ENCODE results near the gene PARD3. TPM values are rescaled to one million over a fixed set of nuclear protein-coding genes. Genes with fewer than 3 reads are reported as not detected.

The PARD3 gene
- total and polyA plus RNA-seq, 2 donors (not counting 1 experiment from before 2014, with no cell fraction given) = 24.0 to 46.4 TPM

GRCh38 chr10:34537629-34538231 lies 277.4 kb downstream of the PARD3 start:
- no peak for DNase-seq (ENCODE audit: low read depth in 2 of 2)
- Histone ChIP-seq H3K9me3 (ENCODE audit: control insufficient read depth, insufficient read depth, low read depth, low read length) (no peaks in the 10 kb centered on the region), H3K27ac (ENCODE audit: insufficient read depth, low read length) (no peak overlapping the region), H3K9ac (ENCODE audit: insufficient read depth, low read length) (no peak overlapping the region), H3K4me1 (ENCODE audit: control insufficient read depth, extremely low read depth, insufficient read depth, low read length) (peaks cover 5% of the 10 kb centered on the region), H3K4me2 (ENCODE audit: extremely low read depth, insufficient read depth, low read length) (peak overlapping the region; percentile 78), H2AFZ (ENCODE audit: low read length) (no peak overlapping the region), H3K36me3 (ENCODE audit: control insufficient read depth, insufficient read depth, low read length) (no peaks in the 10 kb centered on the region), H3K4me3 (replicated peaks in 1 of 4; ENCODE audit: control extremely low read depth in 1 of 4, insufficient read depth in 1 of 4, low read depth in 3 of 4, low read length in 4 of 4) (no peak overlapping the region), H4K20me1 (ENCODE audit: control insufficient read depth, extremely low read depth, insufficient read depth, low read length) (no peaks in the 10 kb centered on the region), H3K27me3 (ENCODE audit: control insufficient read depth, insufficient read depth, low read length) (no peaks in the 10 kb centered on the region), H3K79me2 (ENCODE audit: control insufficient read depth, insufficient read depth, low read length) (no peaks in the 10 kb centered on the region)
- TF ChIP-seq, protein P1, sequence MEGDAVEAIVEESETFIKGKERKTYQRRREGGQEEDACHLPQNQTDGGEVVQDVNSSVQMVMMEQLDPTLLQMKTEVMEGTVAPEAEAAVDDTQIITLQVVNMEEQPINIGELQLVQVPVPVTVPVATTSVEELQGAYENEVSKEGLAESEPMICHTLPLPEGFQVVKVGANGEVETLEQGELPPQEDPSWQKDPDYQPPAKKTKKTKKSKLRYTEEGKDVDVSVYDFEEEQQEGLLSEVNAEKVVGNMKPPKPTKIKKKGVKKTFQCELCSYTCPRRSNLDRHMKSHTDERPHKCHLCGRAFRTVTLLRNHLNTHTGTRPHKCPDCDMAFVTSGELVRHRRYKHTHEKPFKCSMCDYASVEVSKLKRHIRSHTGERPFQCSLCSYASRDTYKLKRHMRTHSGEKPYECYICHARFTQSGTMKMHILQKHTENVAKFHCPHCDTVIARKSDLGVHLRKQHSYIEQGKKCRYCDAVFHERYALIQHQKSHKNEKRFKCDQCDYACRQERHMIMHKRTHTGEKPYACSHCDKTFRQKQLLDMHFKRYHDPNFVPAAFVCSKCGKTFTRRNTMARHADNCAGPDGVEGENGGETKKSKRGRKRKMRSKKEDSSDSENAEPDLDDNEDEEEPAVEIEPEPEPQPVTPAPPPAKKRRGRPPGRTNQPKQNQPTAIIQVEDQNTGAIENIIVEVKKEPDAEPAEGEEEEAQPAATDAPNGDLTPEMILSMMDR (conservative IDR thresholded peaks at IDR 0.05 in 1 of 2, IDR thresholded peaks at IDR 0.05 in 1 of 2; ENCODE audit: low read depth in 1 of 2, low read length in 2 of 2) = no peak
- no peak for TF ChIP-seq EZH2 (IDR thresholded peaks at IDR 0.05; ENCODE audit: low read length, missing control alignments)

DNA sequence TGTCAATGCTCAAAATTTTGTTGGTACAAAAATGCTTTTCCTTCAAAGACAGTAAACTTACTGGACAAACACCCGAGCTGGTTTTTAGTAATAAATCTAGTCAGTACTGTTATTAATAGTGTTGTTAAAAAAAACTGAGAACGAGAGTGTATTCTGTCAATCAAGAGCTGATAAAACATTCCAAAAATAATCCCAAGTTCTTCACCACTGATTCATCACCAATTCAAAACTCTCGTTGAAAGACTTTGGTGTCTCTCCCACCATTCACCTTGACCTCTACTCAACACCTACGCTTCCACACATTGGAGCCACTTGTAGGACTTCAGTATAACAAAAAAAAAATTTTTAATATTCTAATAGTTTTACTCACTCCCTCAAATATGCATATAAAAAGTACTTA lies 279.2 kb downstream of the PARD3 start:
- no peaks in the 10 kb centered on the region for H3K36me3 ChIP-seq (ENCODE audit: control insufficient read depth, insufficient read depth, low read length)
- no peak overlapping the region for H3K4me2 ChIP-seq (ENCODE audit: extremely low read depth, insufficient read depth, low read length)
- H3K27ac ChIP-seq (ENCODE audit: insufficient read depth, low read length) = no peak overlapping the region

GRCh38 chr10:34530778-34531177 lies 284.3 kb downstream of the PARD3 start:
- no peak overlapping the region for H3K4me3 ChIP-seq (replicated peaks in 1 of 4; ENCODE audit: control extremely low read depth in 1 of 4, insufficient read depth in 1 of 4, low read depth in 3 of 4, low read length in 4 of 4)
- no peak overlapping the region for H3K27ac ChIP-seq (ENCODE audit: insufficient read depth, low read length)
- peaks cover 12% of the 10 kb centered on the region for H3K4me1 ChIP-seq (ENCODE audit: control insufficient read depth, extremely low read depth, insufficient read depth, low read length)
- no peak for DNase-seq (ENCODE audit: low read depth in 2 of 2)
- H4K20me1 ChIP-seq (ENCODE audit: control insufficient read depth, extremely low read depth, insufficient read depth, low read length) = no peaks in the 10 kb centered on the region
- no peak overlapping the region for H3K9ac ChIP-seq (ENCODE audit: insufficient read depth, low read length)
- no peaks in the 10 kb centered on the region for H3K9me3 ChIP-seq (ENCODE audit: control insufficient read depth, insufficient read depth, low read depth, low read length)
- TF ChIP-seq, protein P1 (conservative IDR thresholded peaks at IDR 0.05 in 1 of 2, IDR thresholded peaks at IDR 0.05 in 1 of 2; ENCODE audit: low read depth in 1 of 2, low read length in 2 of 2) = no peak
- TF ChIP-seq EZH2 (IDR thresholded peaks at IDR 0.05; ENCODE audit: low read length, missing control alignments) = no peak
- no peaks in the 10 kb centered on the region for H3K79me2 ChIP-seq (ENCODE audit: control insufficient read depth, insufficient read depth, low read length)
- no peak overlapping the region for H3K4me2 ChIP-seq (ENCODE audit: extremely low read depth, insufficient read depth, low read length)
- H3K27me3 ChIP-seq (ENCODE audit: control insufficient read depth, insufficient read depth, low read length) = no peaks in the 10 kb centered on the region
- no peaks in the 10 kb centered on the region for H3K36me3 ChIP-seq (ENCODE audit: control insufficient read depth, insufficient read depth, low read length)
- H2AFZ ChIP-seq (ENCODE audit: low read length) = no peak overlapping the region

More for the DNA sequence above, 279.2 kb downstream of the PARD3 start:
- no peaks in the 10 kb centered on the region for H3K27me3 ChIP-seq (ENCODE audit: control insufficient read depth, insufficient read depth, low read length)
- H3K9me3 ChIP-seq (ENCODE audit: control insufficient read depth, insufficient read depth, low read depth, low read length) = no peaks in the 10 kb centered on the region
- no peaks in the 10 kb centered on the region for H3K79me2 ChIP-seq (ENCODE audit: control insufficient read depth, insufficient read depth, low read length)
- H3K4me3 ChIP-seq (replicated peaks in 1 of 4; ENCODE audit: control extremely low read depth in 1 of 4, insufficient read depth in 1 of 4, low read depth in 3 of 4, low read length in 4 of 4) = no peak overlapping the region
- no peak for DNase-seq (ENCODE audit: low read depth in 2 of 2)
- H3K9ac ChIP-seq (ENCODE audit: insufficient read depth, low read length) = no peak overlapping the region
- no peaks in the 10 kb centered on the region for H4K20me1 ChIP-seq (ENCODE audit: control insufficient read depth, extremely low read depth, insufficient read depth, low read length)
- TF ChIP-seq EZH2 (IDR thresholded peaks at IDR 0.05; ENCODE audit: low read length, missing control alignments) = no peak
- TF ChIP-seq, protein P1 (conservative IDR thresholded peaks at IDR 0.05 in 1 of 2, IDR thresholded peaks at IDR 0.05 in 1 of 2; ENCODE audit: low read depth in 1 of 2, low read length in 2 of 2) = no peak
- no peak overlapping the region for H2AFZ ChIP-seq (ENCODE audit: low read length)
- peaks cover 5% of the 10 kb centered on the region for H3K4me1 ChIP-seq (ENCODE audit: control insufficient read depth, extremely low read depth, insufficient read depth, low read length)

Data from fibroblast of lung (primary cell).